Colonic mucosa (tissue), 4 donors: ENCODE data around the gene INTS14. TPM values are rescaled to one million over a fixed set of nuclear protein-coding genes. Genes with fewer than 3 reads are reported as not detected.

Source experiments
- DNase-seq: peaks from one replicate; pipeline ENCODE4 v3.0.0-alpha.2; 2020
- H3K27ac ChIP-seq: fragments of 200-600 bp; one replicate; pipeline ENCODE4 v1.8.0; 2021
- H3K27me3 ChIP-seq: fragments of 200-600 bp; one replicate; pipeline ENCODE4 v1.8.0; 2021
- H3K36me3 ChIP-seq: fragments of 200-600 bp; one replicate; pipeline ENCODE4 v1.8.0; 2021
- H3K4me1 ChIP-seq: fragments of 200-600 bp; one replicate; pipeline ENCODE4 v1.8.0; 2021; ENCODE audit warnings: mild to moderate bottlenecking
- H3K4me3 ChIP-seq: fragments of 200-600 bp; one replicate; pipeline ENCODE4 v1.8.0; 2021
- H3K9ac ChIP-seq, 2 donors: one replicate each; pipeline ENCODE4 v1.7.0; 2013; ENCODE audit warnings: control low read depth in 2 of 2, low read depth in 2 of 2, low read length in 2 of 2
- H3K9me3 ChIP-seq: fragments of 200-600 bp; one replicate; pipeline ENCODE4 v1.8.0; 2021
- intact Hi-C: fragments of 100-400 bp; cut with DNase I; formaldehyde crosslinking; loops from one replicate; pipeline ENCODE4 v1.14.1; 2022
- total RNA-seq, 2 donors: library from RNA; stranded (reverse); fragmentation: NEBNext Ultra II Directional in 1 of 2; extraction: Animal tissue kit (Norgen Biotek cat#: 25700) in 1 of 2; gene quantifications; one replicate each; pipeline ENCODE4 v1.2.1, GENCODE V29; 2021
- TF ChIP-seq, protein P1 (sequence below): fragments of 200-600 bp; IDR thresholded peaks from one replicate; pipeline ENCODE4 v1.8.0; 2022; ENCODE audit warnings: antibody characterized with exemption, mild to moderate bottlenecking
- donor health status: healthy.
- donor health status: DM: no; HTN: no; CAD: no.
- donor health status: DM: no; HTN: no; CAD: no.

INTS14 gene
- total RNA-seq, 2 donors from 2014 or later = 37.2 to 41.1 TPM

DNA sequence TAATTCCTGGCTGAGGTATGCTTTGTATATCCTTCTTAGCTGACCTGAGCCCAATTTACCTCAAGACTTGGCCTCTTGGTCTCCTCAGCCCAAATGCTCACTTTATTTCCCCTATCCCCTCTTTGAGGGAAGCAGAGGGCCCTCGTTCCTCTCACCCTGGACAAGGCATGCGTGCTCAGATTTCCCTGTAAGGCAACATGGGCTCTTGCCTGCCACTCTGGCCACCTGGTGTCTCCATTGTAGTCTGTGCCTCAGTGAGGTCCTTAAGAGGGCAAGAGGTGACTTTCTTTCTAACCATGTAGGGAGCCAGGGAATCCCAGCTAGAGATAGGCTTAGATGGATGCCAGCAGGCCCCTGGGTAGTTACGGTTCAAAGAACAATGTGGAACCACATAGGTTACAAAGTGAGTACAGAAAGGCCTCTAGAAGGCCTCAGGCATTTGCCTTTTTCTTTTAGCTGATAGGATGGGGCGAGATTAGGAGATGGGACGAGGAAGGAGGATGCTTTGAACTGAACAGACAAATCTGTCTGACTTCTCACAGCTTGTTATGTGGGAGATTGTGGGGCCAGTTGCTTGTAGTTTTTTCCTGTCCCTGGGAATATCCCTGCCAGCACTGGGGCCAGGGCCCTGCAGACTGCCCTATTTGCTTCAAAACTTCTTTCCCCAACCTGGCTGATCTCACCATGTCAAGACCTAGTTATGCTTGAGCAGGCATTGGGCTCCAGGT lies 1.1 kb upstream of the INTS14 start:
- H3K4me1 ChIP-seq = peaks cover 11% of the 10 kb centered on the region

DNA sequence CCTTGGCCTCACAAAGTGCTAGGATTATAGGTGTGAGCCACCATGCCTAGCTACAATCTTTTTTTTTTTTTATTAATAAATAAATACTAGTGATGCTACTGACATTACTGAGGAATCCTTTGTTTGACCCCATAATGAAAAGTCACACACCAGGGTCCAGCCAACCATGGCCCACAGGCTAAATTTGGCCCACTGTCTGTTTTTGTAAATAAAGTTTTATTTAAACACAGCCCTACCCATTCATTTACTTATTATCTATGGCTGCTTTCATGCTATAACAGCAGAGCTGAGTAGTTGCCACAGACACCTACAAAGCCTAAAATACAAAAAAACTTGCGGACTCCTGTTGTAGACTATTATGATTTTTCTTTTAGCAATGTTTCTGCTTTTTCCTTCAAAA lies 7.4 kb downstream of the INTS14 start:
- Histone ChIP-seq H3K4me1 (no peaks in the 10 kb centered on the region), H3K9ac (no peak overlapping the region), H3K9me3 (no peaks in the 10 kb centered on the region), H3K36me3 (peaks cover 18% of the 10 kb centered on the region), H3K27me3 (no peaks in the 10 kb centered on the region), H3K4me3 (no peak overlapping the region), H3K27ac (no peak overlapping the region)
- TF ChIP-seq, protein P1, sequence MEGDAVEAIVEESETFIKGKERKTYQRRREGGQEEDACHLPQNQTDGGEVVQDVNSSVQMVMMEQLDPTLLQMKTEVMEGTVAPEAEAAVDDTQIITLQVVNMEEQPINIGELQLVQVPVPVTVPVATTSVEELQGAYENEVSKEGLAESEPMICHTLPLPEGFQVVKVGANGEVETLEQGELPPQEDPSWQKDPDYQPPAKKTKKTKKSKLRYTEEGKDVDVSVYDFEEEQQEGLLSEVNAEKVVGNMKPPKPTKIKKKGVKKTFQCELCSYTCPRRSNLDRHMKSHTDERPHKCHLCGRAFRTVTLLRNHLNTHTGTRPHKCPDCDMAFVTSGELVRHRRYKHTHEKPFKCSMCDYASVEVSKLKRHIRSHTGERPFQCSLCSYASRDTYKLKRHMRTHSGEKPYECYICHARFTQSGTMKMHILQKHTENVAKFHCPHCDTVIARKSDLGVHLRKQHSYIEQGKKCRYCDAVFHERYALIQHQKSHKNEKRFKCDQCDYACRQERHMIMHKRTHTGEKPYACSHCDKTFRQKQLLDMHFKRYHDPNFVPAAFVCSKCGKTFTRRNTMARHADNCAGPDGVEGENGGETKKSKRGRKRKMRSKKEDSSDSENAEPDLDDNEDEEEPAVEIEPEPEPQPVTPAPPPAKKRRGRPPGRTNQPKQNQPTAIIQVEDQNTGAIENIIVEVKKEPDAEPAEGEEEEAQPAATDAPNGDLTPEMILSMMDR = no peak
- no peak for DNase-seq
- intact Hi-C loops = no loop called here

More for the DNA sequence above, 1.1 kb upstream of the INTS14 start:
- H3K9me3 ChIP-seq = no peaks in the 10 kb centered on the region
- DNase-seq = no peak
- intact Hi-C loops = no loop called here
- H3K27me3 ChIP-seq = no peaks in the 10 kb centered on the region
- TF ChIP-seq, protein P1 = no peak
- peak overlapping the region; percentile 94 for H3K27ac ChIP-seq
- H3K36me3 ChIP-seq = no peaks in the 10 kb centered on the region
- H3K9ac ChIP-seq = peak overlapping the region; percentile 92 to 96
- peak overlapping the region; percentile 85 for H3K4me3 ChIP-seq

DNA sequence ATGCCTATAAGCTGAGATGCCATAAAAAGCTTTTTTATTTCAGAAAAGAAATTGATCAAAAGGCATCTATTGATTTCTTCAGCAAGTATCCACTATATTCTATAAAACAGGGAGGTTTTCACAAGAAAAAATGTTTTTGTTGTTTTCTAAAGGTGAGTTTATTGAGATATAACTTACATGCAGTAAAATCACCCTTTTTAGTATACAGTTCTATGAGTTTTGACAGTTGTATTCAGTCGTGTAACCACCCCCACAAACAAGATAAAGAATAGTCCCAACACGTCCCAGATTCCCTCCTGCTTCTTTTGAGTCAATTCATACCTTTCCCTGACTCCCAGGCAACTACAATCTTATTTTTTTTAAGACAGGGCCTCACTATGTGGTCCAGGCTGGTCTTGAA lies 7.8 kb downstream of the INTS14 start:
- TF ChIP-seq, protein P1 = no peak
- H3K36me3 ChIP-seq = peaks cover 18% of the 10 kb centered on the region
- H3K4me1 ChIP-seq = no peaks in the 10 kb centered on the region
- no peaks in the 10 kb centered on the region for H3K9me3 ChIP-seq
- no peaks in the 10 kb centered on the region for H3K27me3 ChIP-seq
- H3K4me3 ChIP-seq = no peak overlapping the region
- no peak for DNase-seq
- no peak overlapping the region for H3K27ac ChIP-seq
- H3K9ac ChIP-seq = no peak overlapping the region
- intact Hi-C loops = no loop called here

DNA sequence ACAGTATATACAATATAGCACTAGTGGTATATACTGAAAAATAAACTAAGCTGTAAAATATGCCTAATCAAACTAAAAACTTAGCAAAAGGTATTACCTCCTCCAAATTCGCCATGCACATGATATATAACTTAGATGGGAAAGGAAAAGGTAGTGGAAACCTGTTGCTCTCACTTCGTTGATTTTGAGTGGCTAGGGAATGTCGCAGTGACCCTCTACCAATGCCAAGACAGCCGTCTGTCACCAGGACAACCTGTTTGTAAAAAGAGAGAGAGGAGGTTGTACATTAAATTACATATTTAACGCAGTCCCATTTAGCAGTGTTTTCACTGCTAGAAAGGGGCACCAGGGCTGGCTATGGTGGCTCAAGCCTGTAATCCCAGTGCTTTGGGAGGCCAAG lies 11.3 kb downstream of the INTS14 start:
- no peaks in the 10 kb centered on the region for H3K9me3 ChIP-seq
- H3K9ac ChIP-seq = no peak overlapping the region
- DNase-seq = no peak
- H3K27me3 ChIP-seq = no peaks in the 10 kb centered on the region
- intact Hi-C loops = no loop called here
- TF ChIP-seq, protein P1 = no peak
- H3K4me1 ChIP-seq = no peaks in the 10 kb centered on the region
- peaks cover 36% of the 10 kb centered on the region for H3K36me3 ChIP-seq
- no peak overlapping the region for H3K4me3 ChIP-seq
- H3K27ac ChIP-seq = no peak overlapping the region

DNA sequence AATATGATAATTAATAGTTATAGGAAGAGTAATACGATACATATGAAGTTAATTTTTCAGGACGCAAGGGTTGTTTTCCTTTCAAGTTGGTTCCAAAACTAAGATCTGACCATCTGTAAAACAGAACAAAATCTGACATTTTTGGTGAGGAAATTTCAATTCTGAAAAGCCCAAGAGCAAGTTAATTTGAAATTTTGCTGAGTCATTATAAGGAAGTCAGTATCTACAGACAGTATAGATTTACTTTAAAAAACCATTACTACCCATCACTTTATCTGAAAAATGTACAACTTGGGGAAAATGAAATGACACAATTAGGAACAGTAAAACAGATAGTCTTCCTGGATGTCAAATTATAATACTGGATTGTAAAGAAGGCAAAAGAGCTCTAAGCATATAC lies 12.5 kb downstream of the INTS14 start:
- Histone ChIP-seq H3K9ac (no peak overlapping the region), H3K9me3 (no peaks in the 10 kb centered on the region), H3K36me3 (peaks cover 28% of the 10 kb centered on the region), H3K4me3 (no peak overlapping the region), H3K27ac (no peak overlapping the region), H3K27me3 (no peaks in the 10 kb centered on the region), H3K4me1 (no peaks in the 10 kb centered on the region)
- DNase-seq = no peak
- intact Hi-C loops = no loop called here
- TF ChIP-seq, protein P1 = no peak
